HCT116 (cell line): ENCODE data around the gene CTAGE9.

Source experiments
- ELF1 ChIP-seq: IDR thresholded peaks from 2 replicates; pipeline ENCODE4 v1.6.1; 2012; ENCODE audit warnings: low read depth, borderline replicate concordance
- EZH2phosphoT487 ChIP-seq: fragments of 200-600 bp; IDR thresholded peaks from 2 replicates; pipeline ENCODE4 v1.6.1; 2018; ENCODE audit warnings: antibody characterized with exemption, borderline replicate concordance
- FOSL1 ChIP-seq: IDR thresholded peaks from 2 replicates; pipeline ENCODE4 v1.6.1; 2012; ENCODE audit warnings: low read depth
- POLR2A ChIP-seq: IDR thresholded peaks from 2 replicates; pipeline ENCODE4 v1.7.0; 2011; ENCODE audit warnings: borderline replicate concordance; ENCODE audit not compliant: insufficient read depth, insufficient read length; ENCODE audit errors: extremely low read depth
- POLR2AphosphoS5 ChIP-seq: IDR thresholded peaks from 2 replicates; pipeline ENCODE4 v1.6.1; 2011; ENCODE audit warnings: mild to moderate bottlenecking, low read depth, low read length, moderate library complexity
- ZNF274 ChIP-seq: fragments of 200-500 bp; sonication (Bioruptor generic); IDR thresholded peaks from 2 replicates; pipeline ENCODE4 v1.6.1; 2014; ENCODE audit warnings: mild to moderate bottlenecking, low read depth, low read length, inconsistent platforms
- TF ChIP-seq, protein P1 (sequence below), 3 experiments: fragments of 200-600 bp in 1 of 3; sonication (generic) in 1 of 3; IDR thresholded peaks in 2 of 3; conservative IDR thresholded peaks in 1 of 3; 2 replicates each; pipeline ENCODE4 v1.5.1; 2012 to 2017; ENCODE audit warnings: low read depth in 2 of 3, low read length in 2 of 3, antibody characterized with exemption in 1 of 3, borderline replicate concordance in 1 of 3, control low read depth in 1 of 3, mild to moderate bottlenecking in 1 of 3, mixed read lengths in 1 of 3, mixed run types in 1 of 3, moderate library complexity in 1 of 3; ENCODE audit not compliant: insufficient read depth in 1 of 3
- TF ChIP-seq, protein P2 (sequence below): IDR thresholded peaks from 2 replicates; pipeline ENCODE4 v1.6.1; 2012; ENCODE audit warnings: low read depth
- TF ChIP-seq, protein P3 (sequence below): IDR thresholded peaks from 2 replicates; pipeline ENCODE4 v1.6.1; 2012

DNA sequence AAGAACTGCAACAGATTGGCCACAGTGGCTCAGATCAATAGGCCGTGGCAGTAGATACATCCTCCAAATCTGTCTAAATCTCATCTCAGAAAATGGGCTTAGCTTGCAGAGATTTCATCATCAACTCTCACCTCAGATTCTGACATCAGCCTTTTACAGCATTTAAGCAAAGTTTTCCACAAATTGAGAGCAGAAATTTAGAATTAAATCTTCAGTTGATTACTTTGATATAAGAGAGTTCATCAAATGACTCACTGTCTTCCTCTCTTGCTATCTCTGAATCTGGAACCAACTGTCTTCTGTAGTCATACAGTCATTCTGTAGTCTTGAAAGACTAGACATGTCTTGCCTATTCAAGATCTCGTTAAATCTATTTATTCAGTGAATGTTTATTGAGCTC, 45.2 kb upstream of the CTAGE9 start:
- TF ChIP-seq, protein P1, sequence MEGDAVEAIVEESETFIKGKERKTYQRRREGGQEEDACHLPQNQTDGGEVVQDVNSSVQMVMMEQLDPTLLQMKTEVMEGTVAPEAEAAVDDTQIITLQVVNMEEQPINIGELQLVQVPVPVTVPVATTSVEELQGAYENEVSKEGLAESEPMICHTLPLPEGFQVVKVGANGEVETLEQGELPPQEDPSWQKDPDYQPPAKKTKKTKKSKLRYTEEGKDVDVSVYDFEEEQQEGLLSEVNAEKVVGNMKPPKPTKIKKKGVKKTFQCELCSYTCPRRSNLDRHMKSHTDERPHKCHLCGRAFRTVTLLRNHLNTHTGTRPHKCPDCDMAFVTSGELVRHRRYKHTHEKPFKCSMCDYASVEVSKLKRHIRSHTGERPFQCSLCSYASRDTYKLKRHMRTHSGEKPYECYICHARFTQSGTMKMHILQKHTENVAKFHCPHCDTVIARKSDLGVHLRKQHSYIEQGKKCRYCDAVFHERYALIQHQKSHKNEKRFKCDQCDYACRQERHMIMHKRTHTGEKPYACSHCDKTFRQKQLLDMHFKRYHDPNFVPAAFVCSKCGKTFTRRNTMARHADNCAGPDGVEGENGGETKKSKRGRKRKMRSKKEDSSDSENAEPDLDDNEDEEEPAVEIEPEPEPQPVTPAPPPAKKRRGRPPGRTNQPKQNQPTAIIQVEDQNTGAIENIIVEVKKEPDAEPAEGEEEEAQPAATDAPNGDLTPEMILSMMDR (IDR thresholded peaks at IDR 0.05 in 2 of 3, conservative IDR thresholded peaks at IDR 0.05 in 1 of 3; ENCODE audit: borderline replicate concordance in 1 of 3, insufficient read depth in 1 of 3, low read depth in 2 of 3, low read length in 2 of 3), result no peak
- TF ChIP-seq ZNF274 (no peak), POLR2AphosphoS5 (no peak), EZH2phosphoT487 (no peak), FOSL1 (no peak), ELF1 (no peak), POLR2A (no peak)
- TF ChIP-seq, protein P2, sequence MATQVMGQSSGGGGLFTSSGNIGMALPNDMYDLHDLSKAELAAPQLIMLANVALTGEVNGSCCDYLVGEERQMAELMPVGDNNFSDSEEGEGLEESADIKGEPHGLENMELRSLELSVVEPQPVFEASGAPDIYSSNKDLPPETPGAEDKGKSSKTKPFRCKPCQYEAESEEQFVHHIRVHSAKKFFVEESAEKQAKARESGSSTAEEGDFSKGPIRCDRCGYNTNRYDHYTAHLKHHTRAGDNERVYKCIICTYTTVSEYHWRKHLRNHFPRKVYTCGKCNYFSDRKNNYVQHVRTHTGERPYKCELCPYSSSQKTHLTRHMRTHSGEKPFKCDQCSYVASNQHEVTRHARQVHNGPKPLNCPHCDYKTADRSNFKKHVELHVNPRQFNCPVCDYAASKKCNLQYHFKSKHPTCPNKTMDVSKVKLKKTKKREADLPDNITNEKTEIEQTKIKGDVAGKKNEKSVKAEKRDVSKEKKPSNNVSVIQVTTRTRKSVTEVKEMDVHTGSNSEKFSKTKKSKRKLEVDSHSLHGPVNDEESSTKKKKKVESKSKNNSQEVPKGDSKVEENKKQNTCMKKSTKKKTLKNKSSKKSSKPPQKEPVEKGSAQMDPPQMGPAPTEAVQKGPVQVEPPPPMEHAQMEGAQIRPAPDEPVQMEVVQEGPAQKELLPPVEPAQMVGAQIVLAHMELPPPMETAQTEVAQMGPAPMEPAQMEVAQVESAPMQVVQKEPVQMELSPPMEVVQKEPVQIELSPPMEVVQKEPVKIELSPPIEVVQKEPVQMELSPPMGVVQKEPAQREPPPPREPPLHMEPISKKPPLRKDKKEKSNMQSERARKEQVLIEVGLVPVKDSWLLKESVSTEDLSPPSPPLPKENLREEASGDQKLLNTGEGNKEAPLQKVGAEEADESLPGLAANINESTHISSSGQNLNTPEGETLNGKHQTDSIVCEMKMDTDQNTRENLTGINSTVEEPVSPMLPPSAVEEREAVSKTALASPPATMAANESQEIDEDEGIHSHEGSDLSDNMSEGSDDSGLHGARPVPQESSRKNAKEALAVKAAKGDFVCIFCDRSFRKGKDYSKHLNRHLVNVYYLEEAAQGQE, result no peak
- TF ChIP-seq, protein P3, sequence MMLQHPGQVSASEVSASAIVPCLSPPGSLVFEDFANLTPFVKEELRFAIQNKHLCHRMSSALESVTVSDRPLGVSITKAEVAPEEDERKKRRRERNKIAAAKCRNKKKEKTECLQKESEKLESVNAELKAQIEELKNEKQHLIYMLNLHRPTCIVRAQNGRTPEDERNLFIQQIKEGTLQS, result no peak
